BLaER1 treated with 17β-estradiol and CSF1 and Interleukin-3, amounts not matched to agents 10 nM and 100 nM (cell line): ENCODE data around the gene ADARB2.
A peak's percentile ranks its signal among the peaks of the same experiment; 100 is the strongest.
"Not testable (repeated sequence)": the region's sequence is repeated elsewhere in the genome, so short reads cannot be mapped to it uniquely, and the experiment has no call there.

Experiments used
- H3K27ac ChIP-seq, 11 experiments: shearing (Covaris generic); formaldehyde crosslinking; 2 replicates each; pipeline ENCODE4 v1.8.1; 2022
- H3K27me3 ChIP-seq, 11 experiments: shearing (Covaris generic); formaldehyde crosslinking; 2 replicates each; pipeline ENCODE4 v1.8.1; 2022
- H3K36me3 ChIP-seq, 11 experiments: shearing (Covaris generic); formaldehyde crosslinking; 2 replicates each; pipeline ENCODE4 v1.8.1; 2022
- H3K4me1 ChIP-seq, 10 experiments: shearing (Covaris generic); formaldehyde crosslinking; 2 replicates each; pipeline ENCODE4 v1.8.1; 2022
- H3K4me2 ChIP-seq, 11 experiments: shearing (Covaris generic); formaldehyde crosslinking; 2 replicates each; pipeline ENCODE4 v1.8.1; 2022
- H3K4me3 ChIP-seq, 10 experiments: shearing (Covaris generic); formaldehyde crosslinking; 2 replicates each; pipeline ENCODE4 v1.8.1; 2022
- H3K9ac ChIP-seq, 11 experiments: shearing (Covaris generic); formaldehyde crosslinking; 2 replicates each; pipeline ENCODE4 v1.8.1; 2022
- H3K9me3 ChIP-seq, 11 experiments: shearing (Covaris generic); formaldehyde crosslinking; replicated peaks in 1 of 11; 2 replicates each; pipeline ENCODE4 v1.8.1; 2022
- H4K20me1 ChIP-seq, 11 experiments: shearing (Covaris generic); formaldehyde crosslinking; 2 replicates each; pipeline ENCODE4 v1.8.1; 2022
- Cebpa-rat ChIP-seq, 11 experiments: shearing (Covaris generic); IDR thresholded peaks; 2 replicates each; pipeline ENCODE4 v1.8.1; 2022

ADARB2 gene

GRCh38 chr10:1431229-1431628, 306.1 kb downstream of the ADARB2 start:
- Histone ChIP-seq H3K9ac (no peak overlapping the region), H3K4me3 (no peak overlapping the region), H3K4me2 (no peak overlapping the region), H3K4me1 (peaks cover 0 to 49% (median 44%) of the 10 kb centered on the region in 10 experiments; a peak in 16 of 20 replicates), H3K27me3 (no peaks in the 10 kb centered on the region; a peak in 2 of 22 replicates), H3K36me3 (no peaks in the 10 kb centered on the region), H3K27ac (no peak overlapping the region), H3K9me3 (peaks cover 17 to 37% (median 26%) of the 10 kb centered on the region in 11 experiments; a peak in 20 of 22 replicates), H4K20me1 (0 out of 22 replicates have a peak, but pooled peaks cover 0 to 4% (median 0%) of the 10 kb centered on the region in 11 experiments)
- no peak for TF ChIP-seq Cebpa-rat (IDR thresholded peaks at IDR 0.05)

- peaks cover 0 to 21% (median 0%) of the 10 kb centered on the region in 11 experiments; a peak in 7 of 22 replicates for H3K27me3 ChIP-seq
- H3K4me2 ChIP-seq = peak overlapping the region in 8 of 11 experiments; percentile 16 to 90 (median 74); a peak in 15 of 22 replicates
- H3K4me1 ChIP-seq = peaks cover 0 to 68% (median 59%) of the 10 kb centered on the region in 10 experiments; a peak in 19 of 20 replicates
- H3K36me3 ChIP-seq, H3K4me3 ChIP-seq, H4K20me1 ChIP-seq, H3K9ac ChIP-seq: not testable (repeated sequence)
- peak in 4 of 11 experiments; percentile 16 to 57 (median 46); a peak in 5 of 22 replicates for TF ChIP-seq Cebpa-rat (IDR thresholded peaks at IDR 0.05)
- H3K9me3 ChIP-seq = peaks cover 17 to 33% (median 26%) of the 10 kb centered on the region in 11 experiments; a peak in 20 of 22 replicates
- H3K27ac ChIP-seq = peak overlapping the region in 1 of 11 experiments; percentile 45; a peak in 1 of 22 replicates
These were observed 309.7 kb downstream of the ADARB2 start for GRCh38 chr10:1427521-1428186.

GRCh38 chr10:1426786-1427185, 310.5 kb downstream of the ADARB2 start:
- no peak for TF ChIP-seq Cebpa-rat (IDR thresholded peaks at IDR 0.05)
- Histone ChIP-seq H3K4me3 (no peak overlapping the region), H3K36me3 (no peaks in the 10 kb centered on the region), H4K20me1 (no peaks in the 10 kb centered on the region), H3K9ac (peak overlapping the region in 3 of 11 experiments; percentile 22 to 43 (median 37); a peak in 3 of 22 replicates), H3K4me1 (peaks cover 0 to 76% (median 68%) of the 10 kb centered on the region in 10 experiments; a peak in 19 of 20 replicates), H3K9me3 (peaks cover 14 to 24% (median 20%) of the 10 kb centered on the region in 11 experiments; a peak in 20 of 22 replicates), H3K27ac (peak overlapping the region in 6 of 11 experiments; percentile 1 to 56 (median 40); a peak in 10 of 22 replicates), H3K4me2 (peak overlapping the region in 8 of 11 experiments; percentile 71 to 90 (median 75); a peak in 16 of 22 replicates), H3K27me3 (peaks cover 0 to 21% (median 0%) of the 10 kb centered on the region in 11 experiments; a peak in 7 of 22 replicates)

- H3K9ac ChIP-seq = peak overlapping the region in 2 of 11 experiments; percentile 42 to 43; a peak in 4 of 22 replicates
- no peaks in the 10 kb centered on the region; a peak in 1 of 22 replicates for H4K20me1 ChIP-seq
- peak overlapping the region in 10 of 11 experiments; percentile 12 to 90 (median 72); a peak in 18 of 22 replicates for H3K4me2 ChIP-seq
- peaks cover 0 to 85% (median 72%) of the 10 kb centered on the region in 10 experiments; a peak in 19 of 20 replicates for H3K4me1 ChIP-seq
- no peaks in the 10 kb centered on the region for H3K36me3 ChIP-seq
- TF ChIP-seq Cebpa-rat (IDR thresholded peaks at IDR 0.05) = no peak
- no peak overlapping the region for H3K4me3 ChIP-seq
- H3K27ac ChIP-seq = peak overlapping the region in 5 of 11 experiments; percentile 28 to 56 (median 45); a peak in 8 of 22 replicates
- peaks cover 0 to 21% (median 0%) of the 10 kb centered on the region in 11 experiments; a peak in 7 of 22 replicates for H3K27me3 ChIP-seq
- peaks cover 6 to 15% (median 11%) of the 10 kb centered on the region in 11 experiments; a peak in 20 of 22 replicates for H3K9me3 ChIP-seq
These were observed 311.4 kb downstream of the ADARB2 start for GRCh38 chr10:1425879-1426278.

GRCh38 chr10:1424648-1425047, 312.7 kb downstream of the ADARB2 start:
- peaks cover 4 to 98% (median 84%) of the 10 kb centered on the region in 10 experiments; a peak in 19 of 20 replicates for H3K4me1 ChIP-seq
- no peak overlapping the region for H3K4me3 ChIP-seq
- no peaks in the 10 kb centered on the region for H3K36me3 ChIP-seq
- peak overlapping the region in 1 of 11 experiments; percentile 2; a peak in 1 of 22 replicates for H3K9ac ChIP-seq
- H3K4me2 ChIP-seq = peak overlapping the region in 10 of 11 experiments; percentile 0 to 90 (median 72); a peak in 19 of 22 replicates
- H3K27ac ChIP-seq = peak overlapping the region in 1 of 11 experiments; percentile 7; a peak in 1 of 22 replicates
- H3K27me3 ChIP-seq = peaks cover 0 to 21% (median 0%) of the 10 kb centered on the region in 11 experiments; a peak in 7 of 22 replicates
- H3K9me3 ChIP-seq = peaks cover 0 to 3% (median 0%) of the 10 kb centered on the region in 11 experiments; a peak in 1 of 22 replicates
- TF ChIP-seq Cebpa-rat (IDR thresholded peaks at IDR 0.05) = no peak
- no peaks in the 10 kb centered on the region; a peak in 1 of 22 replicates for H4K20me1 ChIP-seq

GRCh38 chr10:1423676-1424253, 313.6 kb downstream of the ADARB2 start:
- Histone ChIP-seq H3K4me1 (peaks cover 4 to 100% (median 86%) of the 10 kb centered on the region in 10 experiments; a peak in 19 of 20 replicates), H3K4me3 (no peak overlapping the region), H3K36me3 (no peaks in the 10 kb centered on the region), H3K9me3 (no peaks in the 10 kb centered on the region), H3K27ac (no peak overlapping the region), H4K20me1 (no peaks in the 10 kb centered on the region; a peak in 1 of 22 replicates), H3K9ac (no peak overlapping the region), H3K4me2 (peak overlapping the region in 10 of 11 experiments; percentile 0 to 90 (median 72); a peak in 20 of 22 replicates), H3K27me3 (peaks cover 0 to 21% (median 0%) of the 10 kb centered on the region in 11 experiments; a peak in 7 of 22 replicates)
- TF ChIP-seq Cebpa-rat (IDR thresholded peaks at IDR 0.05) = no peak

- no peak for TF ChIP-seq Cebpa-rat (IDR thresholded peaks at IDR 0.05)
- Histone ChIP-seq H3K4me2 (peak overlapping the region in 9 of 11 experiments; percentile 58 to 90 (median 73); a peak in 14 of 22 replicates), H3K27ac (no peak overlapping the region), H3K9me3 (peaks cover 5 to 15% (median 7%) of the 10 kb centered on the region in 11 experiments; a peak in 13 of 22 replicates), H3K4me3 (no peak overlapping the region), H3K36me3 (no peaks in the 10 kb centered on the region), H4K20me1 (no peaks in the 10 kb centered on the region; a peak in 1 of 22 replicates), H3K4me1 (peaks cover 4 to 100% (median 82%) of the 10 kb centered on the region in 10 experiments; a peak in 19 of 20 replicates), H3K27me3 (peaks cover 0 to 21% (median 0%) of the 10 kb centered on the region in 11 experiments; a peak in 7 of 22 replicates), H3K9ac (no peak overlapping the region)
These were observed 315.1 kb downstream of the ADARB2 start for GRCh38 chr10:1422275-1422674.
